NCI-H146 (cell line): ENCODE measurements around the gene AHRR.
A peak's percentile ranks its signal among the peaks of the same experiment; 100 is the strongest.

Experiments
- DNase-seq: peaks from one replicate; lab custom pipeline; 2025; lab: John Stamatoyannopoulos, UW

AHRR gene

GRCh38 chr5:320524-321229 lies 837 bp upstream of the AHRR start:
- DNase-seq: peak; percentile 46

DNA sequence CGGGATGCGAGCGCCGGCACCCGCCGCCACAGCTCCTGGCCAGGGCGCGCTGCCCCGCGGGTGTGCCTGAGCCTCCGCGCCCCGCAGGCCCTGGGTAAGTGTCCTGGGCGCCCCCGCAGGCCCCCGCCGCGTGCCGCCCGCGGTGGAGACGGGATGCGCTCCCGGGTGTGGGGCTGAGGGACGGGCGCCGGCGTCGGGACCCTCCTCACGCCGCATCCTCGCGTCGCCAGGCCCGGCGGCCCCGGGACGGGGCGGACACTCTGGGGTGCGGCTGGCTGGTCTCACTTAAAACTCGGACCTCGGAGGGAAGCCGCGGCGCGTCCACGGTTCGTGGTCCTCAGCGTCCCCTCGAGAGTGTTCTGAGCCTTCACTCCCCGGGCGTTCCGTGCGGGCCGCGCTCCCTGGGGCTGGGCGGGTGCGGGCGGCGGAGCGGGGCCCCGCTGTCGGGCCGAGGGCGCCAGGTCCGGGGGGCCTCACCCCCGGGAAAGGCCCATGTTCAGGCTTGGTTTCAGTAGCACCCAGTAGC lies 275 bp downstream of the AHRR start:
- no peak for DNase-seq

- DNase-seq: no peak
Observed at GRCh38 chr5:322281-322941, 897 bp downstream of the AHRR start.

- DNase-seq: no peak
Observed at GRCh38 chr5:322942-323879, 1.7 kb downstream of the AHRR start.

- no peak for DNase-seq
Observed at GRCh38 chr5:324736-325612, 3.5 kb downstream of the AHRR start.

DNA sequence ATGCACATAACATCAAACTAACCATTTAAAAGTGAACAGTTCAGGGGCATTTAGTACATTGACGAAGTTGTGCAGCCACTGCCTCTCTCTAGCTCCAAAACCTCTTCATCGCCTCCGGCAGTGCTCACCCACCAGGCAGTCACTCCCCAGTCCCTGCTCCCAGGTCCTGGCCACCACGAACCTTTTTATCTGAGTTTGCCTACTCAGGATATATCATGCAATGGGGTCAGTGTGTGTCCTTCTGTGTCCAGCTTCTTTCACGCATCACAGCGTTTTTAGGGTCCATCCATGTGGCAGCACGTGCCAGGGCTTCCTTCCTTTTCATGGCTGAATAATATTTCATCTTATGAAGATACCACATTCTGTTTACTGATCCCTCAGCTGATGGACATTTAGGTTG lies 4.6 kb downstream of the AHRR start:
- no peak for DNase-seq

GRCh38 chr5:329121-329735 lies 7.7 kb downstream of the AHRR start:
- DNase-seq: no peak

DNA sequence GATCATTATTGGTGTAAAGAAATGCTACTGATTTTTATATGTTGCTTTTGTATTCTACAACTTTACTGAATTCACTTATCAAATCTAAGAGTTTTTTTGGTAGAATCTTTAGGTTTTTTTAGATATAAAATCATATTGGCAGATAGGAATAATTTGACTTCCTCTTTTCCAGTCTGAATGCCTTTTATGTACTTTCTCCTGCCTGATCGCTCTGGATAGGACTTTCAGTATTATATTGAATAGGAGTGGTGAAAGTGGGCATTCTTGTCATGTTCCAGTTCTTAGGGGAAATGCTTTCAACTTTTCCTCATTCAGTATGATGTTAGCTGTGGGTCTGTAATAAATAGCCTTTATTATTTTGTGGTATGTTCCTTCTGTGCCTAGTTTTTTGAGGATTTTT lies 8.3 kb downstream of the AHRR start:
- DNase-seq: no peak

DNA sequence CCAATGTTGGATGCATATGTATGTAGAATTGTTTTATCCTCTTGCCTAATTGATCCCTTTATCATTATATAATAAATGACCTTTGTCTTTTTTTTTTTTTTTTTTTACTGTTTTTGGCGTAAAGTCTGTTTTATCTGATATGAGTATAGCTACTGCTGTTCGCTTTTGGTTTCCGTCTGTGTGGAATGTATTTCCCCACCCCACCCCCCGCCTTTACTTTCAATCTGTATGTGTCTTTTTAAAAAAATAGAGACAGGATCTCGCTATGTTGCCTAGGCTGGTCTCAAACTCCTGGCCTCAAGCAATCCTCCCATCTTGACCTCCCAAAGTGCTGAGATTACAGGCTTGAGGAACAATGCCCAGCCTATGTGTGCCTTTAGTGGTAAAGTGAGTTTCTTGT lies 11.3 kb downstream of the AHRR start:
- no peak for DNase-seq

DNA sequence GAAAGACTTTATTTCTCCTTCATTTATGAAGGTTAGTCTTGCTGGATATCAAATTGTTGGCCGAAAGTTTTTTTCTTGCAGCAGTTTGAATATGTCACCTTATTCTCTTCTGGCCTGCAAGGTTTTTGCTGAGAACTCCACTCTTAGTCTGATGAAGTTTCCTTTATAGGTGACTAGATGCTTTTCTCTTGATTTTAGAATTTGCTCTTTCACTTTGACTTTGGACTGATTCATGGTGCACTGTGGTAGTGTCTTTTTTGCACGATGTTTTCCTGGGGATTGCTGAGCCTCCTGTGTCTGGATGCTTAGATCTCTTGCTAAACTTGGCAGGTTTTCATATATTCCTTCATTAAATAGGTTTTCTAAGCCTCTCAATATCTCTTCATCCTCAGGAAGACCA lies 12.4 kb downstream of the AHRR start:
- DNase-seq: no peak

DNA sequence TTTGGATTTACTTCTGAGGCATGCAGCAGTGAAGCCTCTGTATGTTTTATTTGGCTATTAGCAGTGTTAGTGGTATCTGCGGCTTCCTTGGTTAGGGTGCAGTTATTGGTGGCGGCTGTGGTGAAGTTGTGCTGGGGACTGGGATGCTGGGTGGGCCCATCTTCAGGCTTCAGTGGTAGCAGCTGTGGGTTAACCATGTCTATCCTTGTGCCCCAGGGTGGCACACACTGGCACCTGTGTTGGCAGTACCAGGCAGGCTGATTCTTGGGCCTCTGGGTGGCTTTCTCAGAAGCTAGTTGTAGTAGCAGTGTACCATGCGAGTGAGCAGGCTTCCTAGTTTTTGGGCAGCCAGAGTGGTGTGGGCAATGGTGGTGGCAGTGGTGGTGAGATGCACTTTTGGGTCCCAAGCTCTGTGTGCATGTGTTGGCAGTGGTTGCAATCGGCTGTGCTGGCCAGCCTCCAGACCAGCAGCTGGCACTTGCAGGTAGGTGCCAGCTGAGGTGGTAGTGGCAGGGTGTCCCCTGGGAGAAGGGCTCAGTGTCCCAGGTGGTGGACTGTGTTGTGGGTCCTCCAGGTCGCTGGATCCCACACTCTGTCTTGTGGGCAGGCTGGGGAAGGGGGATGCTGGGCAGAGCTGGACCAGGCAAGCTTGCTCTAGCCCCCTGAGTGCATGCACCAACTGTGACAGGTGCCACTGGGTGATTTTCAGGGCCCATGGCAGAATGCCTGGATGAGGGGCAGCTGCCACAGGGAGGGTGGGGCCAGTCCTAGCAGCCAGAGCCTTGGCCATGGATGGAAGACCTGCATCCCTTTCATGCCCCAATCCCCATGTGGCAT lies 13.6 kb downstream of the AHRR start:
- no peak for DNase-seq

DNA sequence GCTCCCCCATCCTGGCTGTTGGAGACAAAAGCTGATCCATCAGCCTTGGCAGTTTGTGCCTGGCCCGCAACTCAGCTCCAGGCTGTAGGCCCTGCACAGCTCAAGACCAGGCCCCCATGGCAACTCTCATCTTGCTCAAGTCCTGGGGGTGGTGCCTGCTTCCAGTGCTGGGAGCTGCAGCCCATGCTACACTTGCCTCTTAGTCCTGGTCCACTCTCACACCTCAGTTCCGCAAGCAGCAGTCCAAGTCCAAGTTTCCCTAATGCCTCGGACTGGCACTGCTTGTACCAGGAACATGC lies 14.2 kb downstream of the AHRR start:
- no peak for DNase-seq

DNA sequence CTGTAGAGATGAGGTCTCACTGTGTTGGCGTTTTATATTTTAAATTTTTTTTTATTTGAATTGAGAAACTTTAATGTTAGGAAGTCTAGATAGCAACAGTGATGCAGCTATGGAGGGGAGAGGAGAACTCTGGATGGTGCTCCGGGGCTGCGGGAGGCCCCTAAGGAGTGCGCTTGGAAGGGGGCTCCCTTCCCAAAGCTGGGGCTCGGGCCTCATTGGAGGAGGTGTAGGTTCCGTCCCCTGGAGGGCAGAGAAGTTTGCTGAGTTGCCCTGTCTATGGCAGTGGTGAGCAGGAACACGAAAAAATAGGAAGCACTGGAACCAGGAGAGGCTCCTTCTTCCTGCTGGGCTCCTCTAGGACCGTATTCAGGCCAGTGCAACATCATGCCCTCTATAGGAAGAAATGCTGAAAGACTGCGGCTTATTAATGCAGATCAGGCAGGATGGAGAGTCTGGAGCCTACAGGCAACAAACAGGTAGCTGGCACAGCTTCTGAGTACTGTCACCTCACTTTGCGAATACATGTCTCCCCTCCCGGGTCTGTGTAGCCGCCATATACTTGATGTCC lies 16.1 kb downstream of the AHRR start:
- peak; percentile 31 for DNase-seq

- DNase-seq: no peak
Observed at GRCh38 chr5:342501-343460, 21.3 kb downstream of the AHRR start.

- no peak for DNase-seq
Observed at GRCh38 chr5:343461-344401, 22.2 kb downstream of the AHRR start.

GRCh38 chr5:344668-345067 lies 23.2 kb downstream of the AHRR start:
- no peak for DNase-seq

GRCh38 chr5:345404-346195 lies 24.1 kb downstream of the AHRR start:
- no peak for DNase-seq
